Heart left ventricle (tissue), 13 donors: ENCODE data around the gene SLC23A3.
"Not testable (repeated sequence)": the region's sequence is repeated elsewhere in the genome, so short reads cannot be mapped to it uniquely, and the experiment has no call there.

Experiments
- CTCF ChIP-seq, 12 donors: fragments of 200-600 bp; sonication (generic) in 4 of 12; IDR thresholded peaks; one replicate each; pipeline versions ENCODE4 v1.5.0 to v1.8.0; 2018 to 2022; ENCODE audit warnings: antibody characterized with exemption in 12 of 12, mild to moderate bottlenecking in 5 of 12
- POLR2A ChIP-seq, 2 donors: fragments of 450-650 bp; IDR thresholded peaks; one replicate each; pipeline ENCODE4 v1.6.1; 2017; ENCODE audit warnings: antibody characterized with exemption in 2 of 2, mild to moderate bottlenecking in 2 of 2, moderate library complexity in 2 of 2
- donor health status: ischemic (EF 13 %, LVEDD 7.1; RV severe dilation, severe dysfunction).
- donor health status: DM: no; HTN: yes; CAD: no.
- donor health status: DM: no; HTN: no; CAD: no.
- donor health status: ischemic (EF 25% LVEDD 6.9; RV normal size, moderate dysfunction).
- donor health status: ischemic (EF 25% LVEDD 5.7; RV mildly dilated, moderate dysfunction).
- donor health status: ischemic (EF 35%, LVEDD 5.7; RV mildly dilated, moderate dysfunction).
- donor health status: nonischemic (EF 11% LVEDD 7.7; RV severe dilation, severe dysfunction).
- donor health status: DM: yes; HTN: yes; CAD: no.
- donor health status: PGD.
- donor health status: ischemic (EF 29% LVEDD 5.4; RV normal size, mild dysfunction).
- donor health status: nonischemic (EF 23%, LVEDD 6.1; RV moderate dilation, normal function).

GRCh38 chr2:219200502-219201326 lies 30.9 kb upstream of the SLC23A3 start:
- TF ChIP-seq POLR2A, CTCF (IDR thresholded peaks at IDR 0.05): not testable (repeated sequence)
